K562 (cell line): Measurements from ENCODE around the gene RUFY2. TPM values are rescaled to one million over a fixed set of nuclear protein-coding genes. Genes with fewer than 3 reads are reported as not detected.

Experiments
- ADNP ChIP-seq: fragments of 200-800 bp; sonication (Bioruptor generic); IDR thresholded peaks from 2 replicates; pipeline ENCODE4 v1.6.1; 2016; ENCODE audit warnings: missing genetic modification characterization, missing compliant biosample characterization
- CREM ChIP-seq: IDR thresholded peaks from 2 replicates; pipeline ENCODE4 v1.6.1; 2014; ENCODE audit warnings: antibody characterized with exemption, low read depth
- KDM2B ChIP-seq: fragments of 250-450 bp; sonication (Bioruptor Pico); IDR thresholded peaks from 2 replicates; pipeline ENCODE4 v1.8.0; 2021; ENCODE audit warnings: mild to moderate bottlenecking, moderate library complexity
- SIN3B ChIP-seq: fragments of 450-650 bp; IDR thresholded peaks from 2 replicates; pipeline ENCODE4 v1.6.1; 2017; ENCODE audit warnings: low read depth, mild to moderate bottlenecking, moderate library complexity
- SRF ChIP-seq, 2 experiments: fragments of 250-450, 450-650 bp in 1 of 2; sonication (Bioruptor Pico) in 1 of 2; sonication (generic) in 1 of 2; formaldehyde crosslinking; IDR thresholded peaks; 2 replicates each; pipeline versions ENCODE4 v1.5.0 to v1.5.1; 2020 to 2022; ENCODE audit warnings: mild to moderate bottlenecking in 1 of 2, missing genetic modification reagents in 1 of 2
- TEAD4 ChIP-seq, 2 experiments: sonication (generic) in 1 of 2; formaldehyde crosslinking in 1 of 2; IDR thresholded peaks; 2 replicates each; pipeline versions ENCODE4 v1.6.1 to v1.8.0; 2012 to 2022; ENCODE audit warnings: borderline replicate concordance in 1 of 2, inconsistent platforms in 1 of 2, low read length in 1 of 2, mild to moderate bottlenecking in 1 of 2, missing genetic modification reagents in 1 of 2
- TFAM ChIP-seq: fragments of 250-450 bp; sonication (Bioruptor Pico); conservative IDR thresholded peaks from 2 replicates; pipeline ENCODE4 v1.5.0; 2021; ENCODE audit warnings: mild to moderate bottlenecking, moderate library complexity
- ZC3H8 ChIP-seq: fragments of 450-650 bp; IDR thresholded peaks from 2 replicates; pipeline ENCODE4 v1.6.1; 2017
- ZNF124 ChIP-seq: sonication (generic); formaldehyde crosslinking; IDR thresholded peaks from 2 replicates; pipeline ENCODE4 v1.8.1; 2022; ENCODE audit warnings: missing genetic modification reagents
- ZNF395 ChIP-seq: fragments of 200-800 bp; sonication (Bioruptor generic); IDR thresholded peaks from 2 replicates; pipeline ENCODE4 v1.6.1; 2017; ENCODE audit warnings: missing genetic modification characterization, missing compliant biosample characterization
- ZNF445 ChIP-seq: fragments of 250-450 bp; sonication (Bioruptor Pico); IDR thresholded peaks from 2 replicates; pipeline ENCODE4 v1.4.0; 2020; ENCODE audit warnings: low read depth, mild to moderate bottlenecking, moderate library complexity
- ZNF75A ChIP-seq: fragments of 450-650 bp; formaldehyde crosslinking; IDR thresholded peaks from 2 replicates; pipeline ENCODE4 v1.4.0; 2020; ENCODE audit warnings: mild to moderate bottlenecking
- polyA plus RNA-seq, 8 experiments: library from polyadenylated mRNA; depleted of rRNA in 4 of 8; stranded (reverse) in 5 of 8; unstranded in 3 of 8; fragments of >200 nt; fragmentation: Nextera tagmentation in 2 of 8; fragmentation: Illumina TruSeq in 1 of 8; extraction: Ambion mirVana in 2 of 8; extraction: Trizol in 1 of 8; gene quantifications; 2 replicates each; pipeline versions ENCODE4 v1.2.1 to v1.2.3, GENCODE V29; 2011 to 2014; ENCODE audit warnings: inconsistent platforms in 1 of 8, missing spikeins in 1 of 8
- total RNA-seq, 7 experiments: library from RNA; depleted of rRNA in 6 of 7; stranded (reverse); fragments of >200 nt in 6 of 7; fragmentation: Illumina TruSeq in 2 of 7; extraction: Trizol in 2 of 7; gene quantifications; 2 replicates each; pipeline versions ENCODE4 v1.2.1 to v1.2.3, GENCODE V29; 2011 to 2021; ENCODE audit warnings: low replicate concordance in 1 of 7
- TF ChIP-seq, protein P1 (sequence below): sonication (generic); formaldehyde crosslinking; IDR thresholded peaks from 2 replicates; pipeline ENCODE4 v1.8.0; 2022; ENCODE audit warnings: missing genetic modification reagents, mild to moderate bottlenecking, moderate library complexity, borderline replicate concordance
- TF ChIP-seq, protein P2 (sequence below): fragments of 450-650 bp; IDR thresholded peaks from 2 replicates; pipeline ENCODE4 v1.6.1; 2016; ENCODE audit warnings: missing biosample characterization, missing genetic modification characterization

The RUFY2 gene
- total and polyA plus RNA-seq, 9 of the 15 experiments (the other 6 are each of a cell fraction or from before 2014, with no cell fraction given) = 3.7 to 20.1 (median 12.6) TPM

GRCh38 chr10:68301790-68302502 is 105.1 kb downstream of the RUFY2 start (continued):
- TF ChIP-seq, protein P1, sequence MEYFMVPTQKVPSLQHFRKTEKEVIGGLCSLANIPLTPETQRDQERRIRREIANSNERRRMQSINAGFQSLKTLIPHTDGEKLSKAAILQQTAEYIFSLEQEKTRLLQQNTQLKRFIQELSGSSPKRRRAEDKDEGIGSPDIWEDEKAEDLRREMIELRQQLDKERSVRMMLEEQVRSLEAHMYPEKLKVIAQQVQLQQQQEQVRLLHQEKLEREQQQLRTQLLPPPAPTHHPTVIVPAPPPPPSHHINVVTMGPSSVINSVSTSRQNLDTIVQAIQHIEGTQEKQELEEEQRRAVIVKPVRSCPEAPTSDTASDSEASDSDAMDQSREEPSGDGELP (CRISPR knock-in tag) = no peak
- TF ChIP-seq TFAM (CRISPR knock-in tag) = no peak
- no peak for TF ChIP-seq CREM
- TF ChIP-seq ZNF124 = no peak
- TF ChIP-seq ZNF395 = no peak
- no peak for TF ChIP-seq SRF (CRISPR knock-in tag; IDR thresholded peaks at IDR 0.05)
- TF ChIP-seq SIN3B = no peak
- TF ChIP-seq, protein P2, sequence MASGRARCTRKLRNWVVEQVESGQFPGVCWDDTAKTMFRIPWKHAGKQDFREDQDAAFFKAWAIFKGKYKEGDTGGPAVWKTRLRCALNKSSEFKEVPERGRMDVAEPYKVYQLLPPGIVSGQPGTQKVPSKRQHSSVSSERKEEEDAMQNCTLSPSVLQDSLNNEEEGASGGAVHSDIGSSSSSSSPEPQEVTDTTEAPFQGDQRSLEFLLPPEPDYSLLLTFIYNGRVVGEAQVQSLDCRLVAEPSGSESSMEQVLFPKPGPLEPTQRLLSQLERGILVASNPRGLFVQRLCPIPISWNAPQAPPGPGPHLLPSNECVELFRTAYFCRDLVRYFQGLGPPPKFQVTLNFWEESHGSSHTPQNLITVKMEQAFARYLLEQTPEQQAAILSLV (tag) = no peak
- no peak for TF ChIP-seq ZC3H8
- TF ChIP-seq TEAD4 (IDR thresholded peaks at IDR 0.05; ENCODE audit: low read length) = 0 out of 2 replicates have a peak, but pooled peaks have one; percentile 12
- no peak for TF ChIP-seq TEAD4 (CRISPR knock-in tag; IDR thresholded peaks at IDR 0.05; ENCODE audit: borderline replicate concordance)
- 0 out of 2 replicates have a peak, but pooled peaks have one; percentile 11 for TF ChIP-seq ADNP (tag)
- TF ChIP-seq ZNF445 (CRISPR knock-in tag) = no peak
- TF ChIP-seq ZNF75A (CRISPR knock-in tag) = no peak
- no peak for TF ChIP-seq KDM2B (CRISPR knock-in tag)
